Epithelial cell of esophagus (primary cell): ENCODE results near the gene LRP4.
A peak's percentile ranks its signal among the peaks of the same experiment; 100 is the strongest.

Experiments
- DNase-seq: peaks from one replicate; pipeline ENCODE4 v3.0.0; 2010; ENCODE audit warnings: low read depth
- H3K4me3 ChIP-seq: 2 replicates; pipeline ENCODE4 v1.5.1; 2011; ENCODE audit warnings: mild to moderate bottlenecking, low read length, control low read depth
- TF ChIP-seq, protein P1 (sequence below): IDR thresholded peaks from 2 replicates; pipeline ENCODE4 v1.5.1; 2011; ENCODE audit warnings: low read depth, mild to moderate bottlenecking, low read length, control low read depth, inconsistent platforms; ENCODE audit not compliant: insufficient read depth; ENCODE audit errors: missing control alignments

The LRP4 gene

DNA sequence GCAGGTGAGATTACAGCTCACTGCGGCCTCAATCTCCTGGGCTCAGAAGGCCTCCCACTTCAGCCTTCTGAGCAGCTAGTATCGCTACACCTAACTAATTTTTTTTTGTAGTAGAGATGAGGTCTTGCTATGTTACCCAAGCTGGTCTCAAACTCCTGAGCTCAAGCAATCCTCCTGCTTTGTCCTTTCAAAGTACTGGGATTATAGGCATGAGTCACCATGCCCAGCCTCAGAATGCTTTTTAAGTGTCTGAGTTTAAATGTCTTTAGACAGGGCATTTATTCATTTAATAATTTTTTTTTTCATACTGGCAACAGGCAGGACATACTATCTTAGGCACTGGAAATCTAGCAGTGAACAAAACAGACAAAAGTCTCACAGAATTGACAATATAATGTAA lies 27.7 kb downstream of the LRP4 start:
- TF ChIP-seq, protein P1, sequence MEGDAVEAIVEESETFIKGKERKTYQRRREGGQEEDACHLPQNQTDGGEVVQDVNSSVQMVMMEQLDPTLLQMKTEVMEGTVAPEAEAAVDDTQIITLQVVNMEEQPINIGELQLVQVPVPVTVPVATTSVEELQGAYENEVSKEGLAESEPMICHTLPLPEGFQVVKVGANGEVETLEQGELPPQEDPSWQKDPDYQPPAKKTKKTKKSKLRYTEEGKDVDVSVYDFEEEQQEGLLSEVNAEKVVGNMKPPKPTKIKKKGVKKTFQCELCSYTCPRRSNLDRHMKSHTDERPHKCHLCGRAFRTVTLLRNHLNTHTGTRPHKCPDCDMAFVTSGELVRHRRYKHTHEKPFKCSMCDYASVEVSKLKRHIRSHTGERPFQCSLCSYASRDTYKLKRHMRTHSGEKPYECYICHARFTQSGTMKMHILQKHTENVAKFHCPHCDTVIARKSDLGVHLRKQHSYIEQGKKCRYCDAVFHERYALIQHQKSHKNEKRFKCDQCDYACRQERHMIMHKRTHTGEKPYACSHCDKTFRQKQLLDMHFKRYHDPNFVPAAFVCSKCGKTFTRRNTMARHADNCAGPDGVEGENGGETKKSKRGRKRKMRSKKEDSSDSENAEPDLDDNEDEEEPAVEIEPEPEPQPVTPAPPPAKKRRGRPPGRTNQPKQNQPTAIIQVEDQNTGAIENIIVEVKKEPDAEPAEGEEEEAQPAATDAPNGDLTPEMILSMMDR: no peak
- DNase-seq: peak; percentile 37
- no peak overlapping the region for H3K4me3 ChIP-seq

DNA sequence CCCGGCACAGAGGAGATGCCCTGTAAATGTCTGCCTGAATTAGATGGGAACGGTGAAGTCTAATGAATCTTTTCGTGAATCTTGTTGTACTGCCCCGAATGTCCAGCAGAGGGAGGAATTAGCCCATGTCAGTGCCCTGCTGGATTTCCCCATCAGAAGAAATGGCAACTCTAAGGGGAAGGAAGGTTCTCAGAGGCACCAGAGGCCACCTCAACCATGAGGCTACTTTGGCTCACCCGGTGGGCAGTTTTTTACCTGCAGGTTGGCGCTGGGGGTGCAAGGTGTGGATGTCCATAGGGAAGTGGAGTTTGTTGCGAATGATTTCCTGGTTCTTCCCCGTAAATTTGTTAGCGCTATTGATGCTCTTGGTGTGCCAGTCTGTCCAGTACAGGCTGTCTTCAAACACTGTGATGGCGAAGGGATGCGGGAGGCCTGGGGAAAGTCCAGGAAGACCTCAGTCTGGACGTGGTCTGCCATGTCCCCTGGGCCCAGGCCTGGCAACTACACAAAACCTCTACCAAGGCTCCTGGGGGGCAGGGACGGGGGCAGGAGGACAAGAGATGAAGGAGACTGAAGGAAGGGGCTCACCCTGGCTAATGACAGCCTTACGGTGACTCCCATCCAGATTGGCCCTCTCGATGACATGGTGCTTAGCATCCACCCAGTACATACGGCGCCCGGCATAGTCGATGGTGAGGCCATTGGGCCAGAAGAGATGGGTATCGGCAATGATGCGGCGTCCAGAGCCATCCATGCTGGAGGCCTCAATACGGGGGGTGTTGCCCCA lies 28.5 kb downstream of the LRP4 start:
- TF ChIP-seq, protein P1: peak; percentile 92
- H3K4me3 ChIP-seq: no peak overlapping the region
- DNase-seq: peak; percentile 74

DNA sequence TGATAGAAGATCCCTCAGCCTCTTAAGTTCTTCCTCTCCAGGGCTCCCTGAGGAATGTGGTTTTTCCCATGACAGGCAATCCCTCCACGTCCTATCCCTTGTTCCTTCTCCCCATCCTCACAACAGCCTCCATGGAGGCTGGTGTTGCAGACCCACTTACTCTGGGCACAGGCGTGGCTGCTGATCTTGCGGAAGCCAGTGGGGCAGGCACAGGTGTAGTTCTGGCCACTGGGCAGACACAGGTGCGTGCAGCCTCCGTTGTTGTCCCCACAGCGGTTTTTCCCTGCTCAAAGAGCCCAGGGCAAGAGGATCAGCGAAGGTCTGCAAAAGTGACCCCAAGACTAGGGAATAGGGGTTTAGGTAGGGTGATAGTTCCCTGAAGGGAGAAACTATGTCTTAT lies 29.1 kb downstream of the LRP4 start:
- TF ChIP-seq, protein P1: no peak
- DNase-seq: no peak
- no peak overlapping the region for H3K4me3 ChIP-seq

DNA sequence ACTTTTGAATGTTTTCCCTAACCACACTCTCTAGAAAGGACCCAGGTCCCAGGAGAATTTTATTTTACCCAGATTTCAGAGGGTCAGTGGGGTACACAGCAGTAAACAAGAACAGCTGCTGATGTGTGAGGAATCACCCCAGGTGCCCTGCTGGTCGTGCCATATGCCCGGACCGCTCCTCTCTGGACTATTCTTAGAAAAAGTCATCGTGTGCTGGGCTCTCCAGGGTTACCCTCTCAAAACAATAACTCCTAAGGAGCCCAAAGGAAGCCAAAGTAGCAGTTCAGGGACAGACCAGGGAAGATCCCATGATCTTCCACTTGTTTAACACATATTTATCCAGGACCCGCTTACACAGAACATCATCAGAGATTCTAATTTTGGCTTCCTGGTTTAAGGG lies 29.7 kb downstream of the LRP4 start:
- DNase-seq: no peak
- no peak overlapping the region for H3K4me3 ChIP-seq
- TF ChIP-seq, protein P1: no peak

DNA sequence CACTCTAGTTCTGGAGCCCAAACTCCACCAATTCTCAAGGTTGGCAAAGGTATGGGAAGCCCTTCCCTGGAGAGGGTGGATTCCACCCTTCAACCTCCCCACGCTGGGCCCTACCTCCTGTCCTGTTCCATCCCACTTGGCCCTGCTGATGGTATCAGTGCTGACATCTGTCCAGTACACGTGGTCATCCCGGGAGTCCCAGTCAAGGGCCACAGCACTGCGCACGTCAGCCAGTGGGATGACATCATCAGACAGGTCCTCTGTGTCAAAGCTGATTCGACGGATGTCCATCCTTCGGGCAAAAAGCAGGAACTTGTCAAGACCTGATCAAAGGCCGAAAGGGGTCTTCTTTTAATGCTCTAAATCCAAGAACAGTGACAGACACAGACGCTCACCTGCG lies 32.1 kb downstream of the LRP4 start:
- H3K4me3 ChIP-seq: no peak overlapping the region
- no peak for DNase-seq
- TF ChIP-seq, protein P1: no peak

DNA sequence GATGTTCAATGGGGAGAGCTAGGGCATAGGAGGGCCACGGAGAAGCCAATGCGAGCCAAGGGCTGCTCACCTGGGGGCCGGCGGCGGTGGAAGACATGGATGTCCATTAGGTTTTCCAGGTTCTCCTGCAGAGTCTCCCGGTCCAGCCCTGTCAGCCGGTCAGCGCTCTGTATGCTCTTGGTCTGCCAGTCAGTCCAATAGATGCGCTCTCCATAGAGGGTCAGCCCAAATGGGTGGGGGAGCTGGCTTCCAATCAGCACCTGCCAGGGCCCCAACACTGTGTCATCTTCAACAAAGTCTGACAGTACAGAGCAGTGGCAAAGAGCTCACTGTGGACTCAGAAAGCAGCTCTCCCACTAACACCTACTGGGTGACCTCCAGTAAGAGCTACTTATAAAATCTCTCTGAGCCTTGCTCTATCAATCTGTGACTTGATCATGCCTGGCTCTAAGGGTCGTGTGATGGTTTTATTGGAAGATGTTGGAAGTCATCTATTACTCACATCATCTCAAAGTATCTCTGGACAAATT lies 39.2 kb downstream of the LRP4 start:
- H3K4me3 ChIP-seq: no peak overlapping the region
- TF ChIP-seq, protein P1: no peak
- no peak for DNase-seq

DNA sequence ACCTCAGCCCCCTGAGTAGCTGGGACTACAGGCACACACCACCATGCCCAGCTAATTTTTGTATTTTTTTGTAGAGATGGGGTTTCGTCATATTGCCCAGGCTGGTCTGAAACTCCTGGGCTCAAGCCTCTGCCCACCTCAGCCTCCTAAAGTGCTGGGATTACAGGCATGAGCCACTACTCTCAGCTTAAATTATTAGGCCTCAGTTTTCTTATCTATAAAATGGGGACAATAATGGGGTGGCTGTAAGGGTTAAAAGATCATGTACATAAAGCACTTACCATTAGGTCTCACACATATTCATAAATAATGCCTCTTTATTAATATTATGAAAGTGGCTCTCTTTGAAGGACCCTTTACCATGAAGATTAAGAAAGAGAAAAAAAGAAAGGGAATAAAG lies 40.8 kb downstream of the LRP4 start:
- H3K4me3 ChIP-seq: no peak overlapping the region
- TF ChIP-seq, protein P1: no peak
- no peak for DNase-seq
